Kidney (tissue), 14 donors: ENCODE measurements around the gene IGFBP1. TPM values are rescaled to one million over a fixed set of nuclear protein-coding genes. Genes with fewer than 3 reads are reported as not detected.

Experiments used
- DNase-seq, 5 donors: peaks; one replicate each; pipeline ENCODE4 v3.0.0-alpha.2; 2013 to 2020
- FAIRE-seq: peaks from 2 replicates; lab custom pipeline; 2012; peaks lifted over from hg19 to GRCh38; lab: Jason Lieb, UNC
- H3K27ac ChIP-seq, 2 donors: one replicate each; pipeline ENCODE4 v1.7.0; 2013; ENCODE audit warnings: low read depth in 2 of 2, low read length in 2 of 2, inconsistent platforms in 1 of 2
- H3K27me3 ChIP-seq: one replicate; pipeline ENCODE4 v1.7.1; 2013; ENCODE audit warnings: low read length, inconsistent platforms; ENCODE audit not compliant: control insufficient read depth, insufficient read depth
- H3K36me3 ChIP-seq, 3 donors: one replicate each; pipeline versions ENCODE4 v1.7.0 to v1.7.1; 2013; ENCODE audit warnings: low read length in 3 of 3, control low read depth in 1 of 3, inconsistent platforms in 1 of 3; ENCODE audit not compliant: insufficient read depth in 3 of 3, control insufficient read depth in 2 of 3
- H3K4me1 ChIP-seq, 3 donors: one replicate each; pipeline versions ENCODE4 v1.7.0 to v1.7.1; 2013; ENCODE audit warnings: low read length in 3 of 3, inconsistent platforms in 1 of 3, low read depth in 1 of 3; ENCODE audit not compliant: control insufficient read depth in 2 of 3, insufficient read depth in 2 of 3
- H3K4me3 ChIP-seq, 3 donors: one replicate each; pipeline versions ENCODE4 v1.7.0 to v1.8.1; 2013; ENCODE audit warnings: low read length in 3 of 3, control low read depth in 1 of 3, inconsistent platforms in 1 of 3
- H3K9ac ChIP-seq, 3 donors: one replicate each; pipeline versions ENCODE4 v1.7.0 to v1.7.1; 2013; ENCODE audit warnings: low read length in 3 of 3, control low read depth in 1 of 3, inconsistent platforms in 1 of 3
- H3K9me3 ChIP-seq, 3 donors: one replicate each; pipeline versions ENCODE4 v1.7.0 to v1.7.1; 2013; ENCODE audit warnings: low read length in 3 of 3, control low read depth in 1 of 3, inconsistent platforms in 1 of 3; ENCODE audit not compliant: control insufficient read depth in 2 of 3, insufficient read depth in 1 of 3
- intact Hi-C: fragments of 100-400 bp; cut with DNase I; formaldehyde crosslinking; loops from one replicate; pipeline ENCODE4 v1.11.1; 2022
- polyA plus RNA-seq: library from polyadenylated mRNA; stranded (reverse); fragments of 350-450 nt; fragmentation: Illumina TruSeq; extraction: RNeasy Lipid Tissue Mini Kit (QIAGEN cat#74804); gene quantifications from one replicate; pipeline ENCODE4 v1.2.3, GENCODE V29; 2014; ENCODE audit warnings: low read depth, low replicate concordance; ENCODE audit not compliant: insufficient read depth
- total RNA-seq: library from RNA; stranded (reverse); fragmentation: NEBNext Ultra II Directional; extraction: Animal tissue kit (Norgen Biotek cat#: 25700); gene quantifications from one replicate; pipeline ENCODE4 v1.2.1, GENCODE V29; 2021
- TF ChIP-seq, protein P1 (sequence below): IDR thresholded peaks from 3 replicates; pipeline ENCODE4 v1.5.1; 2012; ENCODE audit warnings: mild to moderate bottlenecking, moderate library complexity, borderline replicate concordance; ENCODE audit not compliant: insufficient read depth; ENCODE audit errors: extremely low read depth
- donor health status: control.
- donor health status: control.
- donor health status: control.
- donor health status: control.
- donor health status: control.
- donor health status: DM: yes; HTN: yes; CAD: no.
- donor health status: Normal renal cell carcinoma (clear cell type).

IGFBP1 gene
- total and polyA plus RNA-seq, 2 donors from 2014 or later = 0.65 TPM; not detected in 1

DNA sequence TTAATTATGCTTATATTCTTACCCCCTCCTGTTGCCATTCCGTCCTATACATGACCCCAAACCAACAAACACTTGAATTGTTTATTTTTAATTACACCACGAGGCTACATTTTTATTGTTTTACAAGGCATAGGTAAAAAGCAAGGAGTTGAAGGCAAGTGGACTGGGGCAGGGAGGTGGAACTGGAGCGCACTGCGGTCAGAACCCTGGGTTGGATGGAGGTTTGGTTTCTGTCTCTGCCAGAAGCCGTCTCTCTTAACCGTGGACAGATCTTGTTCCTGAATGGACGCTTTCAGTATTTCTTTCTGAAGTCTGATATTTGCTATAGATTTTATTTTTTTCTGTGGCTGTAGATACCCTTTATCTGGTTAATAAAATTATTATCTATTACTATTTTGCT, 52.7 kb downstream of the IGFBP1 start:
- Histone ChIP-seq H3K9ac (no peak overlapping the region), H3K36me3 (no peaks in the 10 kb centered on the region), H3K4me1 (no peaks in the 10 kb centered on the region), H3K4me3 (no peak overlapping the region), H3K27ac (no peak overlapping the region), H3K9me3 (no peaks in the 10 kb centered on the region), H3K27me3 (no peaks in the 10 kb centered on the region)
- TF ChIP-seq, protein P1, sequence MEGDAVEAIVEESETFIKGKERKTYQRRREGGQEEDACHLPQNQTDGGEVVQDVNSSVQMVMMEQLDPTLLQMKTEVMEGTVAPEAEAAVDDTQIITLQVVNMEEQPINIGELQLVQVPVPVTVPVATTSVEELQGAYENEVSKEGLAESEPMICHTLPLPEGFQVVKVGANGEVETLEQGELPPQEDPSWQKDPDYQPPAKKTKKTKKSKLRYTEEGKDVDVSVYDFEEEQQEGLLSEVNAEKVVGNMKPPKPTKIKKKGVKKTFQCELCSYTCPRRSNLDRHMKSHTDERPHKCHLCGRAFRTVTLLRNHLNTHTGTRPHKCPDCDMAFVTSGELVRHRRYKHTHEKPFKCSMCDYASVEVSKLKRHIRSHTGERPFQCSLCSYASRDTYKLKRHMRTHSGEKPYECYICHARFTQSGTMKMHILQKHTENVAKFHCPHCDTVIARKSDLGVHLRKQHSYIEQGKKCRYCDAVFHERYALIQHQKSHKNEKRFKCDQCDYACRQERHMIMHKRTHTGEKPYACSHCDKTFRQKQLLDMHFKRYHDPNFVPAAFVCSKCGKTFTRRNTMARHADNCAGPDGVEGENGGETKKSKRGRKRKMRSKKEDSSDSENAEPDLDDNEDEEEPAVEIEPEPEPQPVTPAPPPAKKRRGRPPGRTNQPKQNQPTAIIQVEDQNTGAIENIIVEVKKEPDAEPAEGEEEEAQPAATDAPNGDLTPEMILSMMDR = no peak
- DNase-seq (no peak), FAIRE-seq (no peak)
- intact Hi-C loops = no loop called here

Other genes with a start within 250 kb of the IGFBP1 start
- not detected for gene CCDC201, start 15.4 kb upstream of the IGFBP1 start, total RNA-seq
- not detected for gene CCDC201, start 15.4 kb upstream of the IGFBP1 start, polyA plus RNA-seq
- gene IGFBP3, start 32.8 kb downstream of the IGFBP1 start, total RNA-seq = 193 TPM
- gene IGFBP3, start 32.8 kb downstream of the IGFBP1 start, polyA plus RNA-seq = 50.5 TPM